Stimulated activated CD8-positive, alpha-beta memory T cell treated with anti-CD3 and anti-CD28 coated beads, Interleukin-4, amount 100 ng/mL, for 4 hours (primary cell): ENCODE data around the gene GJA1.
"Not testable (repeated sequence)": the region's sequence is repeated elsewhere in the genome, so short reads cannot be mapped to it uniquely, and the experiment has no call there.

Experiments used
- DNase-seq, 2 donors: peaks; one replicate each; pipeline ENCODE4 v3.0.0-alpha.2; 2020; ENCODE audit warnings: low read depth in 2 of 2, low spot score in 1 of 2

The GJA1 gene

DNA sequence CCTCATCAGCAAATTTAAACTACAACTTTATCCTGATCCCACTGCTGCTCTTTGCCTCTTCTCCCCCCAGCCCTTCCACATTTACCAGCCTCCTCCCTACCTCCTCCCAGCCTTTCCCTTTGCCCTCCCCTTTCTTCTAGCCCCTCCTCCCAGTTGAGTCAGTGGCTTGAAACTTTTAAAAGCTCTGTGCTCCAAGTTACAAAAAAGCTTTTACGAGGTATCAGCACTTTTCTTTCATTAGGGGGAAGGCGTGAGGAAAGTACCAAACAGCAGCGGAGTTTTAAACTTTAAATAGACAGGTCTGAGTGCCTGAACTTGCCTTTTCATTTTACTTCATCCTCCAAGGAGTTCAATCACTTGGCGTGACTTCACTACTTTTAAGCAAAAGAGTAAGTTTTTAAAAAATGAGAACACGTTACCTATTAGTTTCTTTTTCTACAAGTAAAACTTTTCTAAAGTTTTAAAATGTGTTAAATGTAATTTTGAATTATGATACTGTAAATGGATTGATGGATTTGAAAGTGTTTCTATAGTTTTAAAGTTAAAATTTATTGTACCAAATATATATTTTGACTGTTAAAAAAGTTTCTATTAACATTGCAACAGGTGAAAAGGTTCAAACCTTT, at the start of gene GJA1:
TSS of gene GJA1 (plus strand) at position 203 of the 626 bp plus-strand sequence. CDS start 11,202 bp downstream, outside the sequence.
- no peak for DNase-seq

DNA sequence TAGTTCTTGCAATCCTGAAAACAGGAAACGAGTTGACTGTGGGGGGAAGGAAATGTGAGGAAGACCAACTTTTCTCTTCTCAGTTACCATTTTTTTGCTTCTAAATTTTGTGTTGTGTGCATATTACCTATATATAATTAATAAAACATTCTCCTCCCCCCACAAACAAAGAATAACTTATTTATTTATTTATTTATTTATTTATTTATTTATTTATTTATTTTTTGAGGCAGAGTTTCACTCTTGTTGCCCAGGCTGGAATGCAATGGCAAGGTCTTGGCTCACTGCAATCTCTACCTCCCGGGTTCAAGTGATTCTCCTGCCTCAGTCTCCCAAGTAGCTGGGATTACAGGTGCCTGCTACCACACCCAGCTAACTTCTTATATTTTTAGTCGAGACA, 48.9 kb upstream of the GJA1 start:
- not testable (repeated sequence) for DNase-seq

DNA sequence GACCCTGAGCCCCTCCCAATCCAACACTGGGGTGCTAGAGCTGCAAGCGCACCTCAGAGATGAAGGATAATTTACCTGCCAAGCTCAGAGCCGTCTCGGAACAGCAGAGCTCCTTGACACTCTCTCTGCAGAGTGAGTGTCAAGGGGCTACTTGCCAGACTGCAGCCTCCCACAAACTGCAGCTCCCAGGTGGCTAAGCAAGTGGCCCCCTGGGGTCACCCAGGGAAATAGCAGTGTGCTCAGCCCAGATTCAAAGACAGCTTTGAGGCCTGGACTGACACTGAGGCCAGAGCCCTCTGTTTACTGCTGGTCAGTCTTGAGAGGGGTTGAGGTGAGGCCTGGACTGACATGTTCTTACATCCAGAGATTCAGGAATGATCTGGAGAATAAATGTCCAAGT, 46.0 kb upstream of the GJA1 start:
- DNase-seq, result no peak

DNA sequence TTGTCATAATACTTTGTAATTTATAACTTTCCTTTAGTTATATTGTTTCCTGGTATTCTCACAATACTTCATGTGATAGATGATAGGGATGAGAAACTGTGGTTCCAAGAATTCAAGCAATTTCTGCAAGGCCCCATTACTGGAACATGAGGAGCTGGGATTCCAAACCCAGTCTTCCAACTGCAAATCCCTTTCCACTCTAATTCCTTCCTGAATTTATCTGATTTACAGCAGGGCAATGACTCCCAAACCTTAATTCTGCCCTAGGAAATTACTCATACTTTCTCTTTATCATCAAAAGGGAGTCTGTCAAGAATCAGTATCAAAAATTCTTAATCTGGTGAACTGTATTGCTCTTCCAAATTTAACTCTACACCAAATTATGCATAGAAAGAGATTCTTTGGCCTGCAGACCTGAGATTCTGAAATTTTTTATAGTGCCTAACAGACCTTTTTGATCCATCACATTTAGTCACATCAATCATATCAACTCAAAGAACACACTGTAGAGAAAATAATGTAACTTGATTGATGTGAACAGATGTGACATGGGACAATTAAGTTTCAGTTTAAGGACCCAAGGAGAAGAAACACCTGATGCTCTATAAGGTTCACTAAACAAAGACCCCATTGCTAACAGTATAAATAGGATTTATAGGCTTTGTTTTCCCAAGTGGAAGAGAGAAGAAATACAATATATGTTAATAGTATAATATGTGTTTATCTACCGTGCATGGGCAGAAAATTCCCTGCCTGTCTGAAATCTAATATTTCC, 41.5 kb upstream of the GJA1 start:
- no peak for DNase-seq

DNA sequence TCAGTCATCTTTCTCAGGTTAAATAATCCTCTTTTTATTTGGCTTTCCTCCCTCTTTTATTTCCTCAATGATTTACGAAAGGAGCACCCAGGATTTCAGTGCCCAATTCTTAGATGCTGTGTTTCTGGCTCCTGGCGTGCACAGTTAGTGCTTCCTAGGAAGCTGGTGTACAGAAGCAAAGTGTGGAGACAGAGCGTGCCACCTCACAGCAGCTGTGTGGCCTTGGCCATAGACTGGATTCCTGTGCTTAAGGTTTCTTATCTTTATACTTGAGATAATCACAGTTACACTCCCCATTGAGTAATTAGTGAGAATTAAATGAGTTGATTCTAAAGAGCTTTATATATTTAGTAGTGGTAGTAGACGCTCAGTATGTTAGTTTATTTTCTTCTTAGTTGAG, 39.7 kb upstream of the GJA1 start:
- DNase-seq, result no peak

DNA sequence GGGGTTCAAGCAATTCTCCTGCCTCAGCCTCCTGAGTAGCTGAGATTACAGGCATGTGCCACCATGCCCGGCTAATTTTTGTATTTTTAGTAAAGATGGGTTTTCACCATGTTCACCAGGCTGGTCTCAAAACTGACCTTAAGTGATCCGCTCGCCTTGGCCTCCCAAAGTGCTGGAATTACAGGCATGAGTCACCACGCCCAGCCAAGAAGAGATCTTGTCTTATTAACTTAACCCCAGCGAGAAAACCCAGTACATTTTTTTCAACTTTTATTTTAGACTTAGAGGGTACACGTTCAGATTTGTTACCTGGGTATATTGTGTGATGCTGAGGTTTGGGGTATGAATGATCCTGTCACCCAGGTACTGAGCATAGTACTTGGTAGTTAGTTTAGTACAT, 38.3 kb upstream of the GJA1 start:
- not testable (repeated sequence) for DNase-seq

DNA sequence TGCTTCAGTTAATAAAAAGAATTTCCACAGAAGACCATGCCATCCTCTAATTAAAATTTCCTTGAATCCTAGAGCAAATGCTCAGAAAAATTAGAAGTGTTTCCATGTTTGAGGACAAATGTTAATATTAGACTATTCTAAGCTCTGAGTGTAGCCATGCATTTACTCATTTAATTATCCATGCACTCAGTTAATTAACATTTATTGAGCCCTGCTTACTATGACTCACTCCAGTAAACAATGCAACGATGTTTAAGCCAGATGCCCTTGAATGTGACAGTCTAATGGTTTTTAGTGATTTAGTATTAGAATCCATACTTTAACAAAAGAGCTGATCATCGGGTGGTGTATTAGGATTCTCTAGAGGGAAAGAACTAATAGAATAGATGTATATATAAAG, 37.3 kb upstream of the GJA1 start:
- DNase-seq, result no peak

DNA sequence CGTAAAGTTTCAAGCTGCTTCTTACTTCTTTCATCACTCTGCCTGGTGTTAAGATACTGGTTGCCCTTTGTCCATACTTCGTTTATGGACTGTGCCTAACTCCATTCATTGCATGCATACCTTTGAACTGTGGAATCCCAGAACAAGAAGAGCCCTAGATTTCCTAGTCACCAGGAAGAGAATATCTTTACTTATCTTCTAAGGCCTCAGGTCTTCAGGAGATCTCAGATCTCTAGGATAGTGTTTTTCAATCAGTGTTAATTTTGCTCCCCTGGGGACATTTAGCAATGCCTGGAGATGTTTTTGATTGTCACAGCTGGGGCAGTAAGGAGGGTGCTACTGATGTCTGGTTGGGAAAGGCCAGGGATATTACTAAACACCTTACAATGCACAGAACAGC, 35.5 kb upstream of the GJA1 start:
- no peak for DNase-seq

DNA sequence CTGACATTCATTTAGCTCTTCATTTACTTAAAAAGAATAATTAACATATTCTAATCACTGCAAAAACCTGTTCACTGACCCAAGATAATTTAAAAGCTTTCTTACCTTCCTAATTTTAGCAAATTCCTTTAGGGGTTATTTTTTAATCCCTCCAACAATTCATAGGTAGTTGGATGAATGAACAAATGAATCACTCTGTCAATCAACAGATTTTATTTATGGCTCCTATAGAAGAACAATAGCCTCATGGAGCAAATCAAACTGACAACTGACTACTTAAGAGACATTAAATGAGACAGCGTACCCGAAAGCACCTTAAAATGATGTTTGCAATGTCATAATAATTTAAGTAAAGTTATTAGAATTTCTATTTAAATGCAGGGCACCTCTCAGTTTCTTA, 31.5 kb upstream of the GJA1 start:
- no peak for DNase-seq

DNA sequence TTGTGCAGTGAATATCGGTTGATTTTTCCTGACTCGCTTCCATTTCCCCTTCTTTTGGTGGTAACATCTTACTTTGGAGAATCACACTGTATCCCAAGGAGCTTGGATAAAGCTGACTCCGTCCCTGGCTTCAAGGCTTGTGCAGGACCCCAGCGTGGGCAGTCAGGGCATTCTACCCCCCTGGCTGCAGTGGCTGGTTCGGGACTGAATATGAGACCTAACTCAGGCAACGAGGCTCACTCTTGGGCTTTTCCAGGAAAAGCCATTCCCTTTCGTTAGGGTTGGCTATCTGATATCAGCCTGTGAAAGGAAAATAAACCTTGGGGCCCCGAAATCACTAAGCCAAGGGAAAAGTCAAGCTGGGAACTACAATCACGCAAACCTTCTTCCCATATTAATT, 30.1 kb upstream of the GJA1 start:
- no peak for DNase-seq

DNA sequence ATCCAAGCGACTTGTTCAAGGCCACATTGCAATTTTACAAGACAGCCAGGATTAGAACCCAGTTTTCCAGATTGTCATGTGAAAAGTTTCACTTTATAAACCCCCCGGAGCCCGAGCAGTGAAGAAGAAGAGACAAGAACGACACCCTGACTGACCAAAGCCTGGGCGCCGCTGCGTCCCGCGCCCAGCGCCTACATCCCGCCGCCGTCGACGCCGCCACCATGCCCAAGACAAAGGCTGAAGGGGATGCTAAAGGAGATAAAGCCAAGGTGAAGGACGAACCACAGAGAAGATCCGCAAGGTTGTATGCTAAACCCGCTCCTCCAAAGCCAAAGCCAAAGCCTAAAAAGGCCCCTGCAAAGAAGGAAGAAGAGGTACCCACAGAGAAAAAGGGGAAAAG, 27.1 kb upstream of the GJA1 start:
- no peak for DNase-seq

DNA sequence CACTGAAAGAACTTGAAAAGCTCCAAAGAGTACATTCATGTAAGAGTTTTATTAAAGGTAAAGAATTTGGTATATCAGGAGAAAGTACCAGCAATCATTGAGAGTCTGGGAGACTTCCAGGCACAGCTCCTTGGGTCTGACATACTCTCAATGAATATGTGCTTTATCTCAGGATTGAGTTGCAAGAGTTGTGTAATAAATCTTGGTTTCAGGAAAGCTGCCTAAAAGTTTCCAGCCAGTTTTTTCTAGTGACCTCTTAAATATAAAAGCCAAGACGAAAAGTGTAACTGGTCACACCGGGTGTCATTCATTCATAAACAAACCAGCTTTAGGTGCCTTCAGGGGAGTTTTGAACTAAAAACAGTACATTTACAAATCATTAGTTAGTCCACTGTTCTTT, 21.6 kb upstream of the GJA1 start:
- DNase-seq, result no peak

DNA sequence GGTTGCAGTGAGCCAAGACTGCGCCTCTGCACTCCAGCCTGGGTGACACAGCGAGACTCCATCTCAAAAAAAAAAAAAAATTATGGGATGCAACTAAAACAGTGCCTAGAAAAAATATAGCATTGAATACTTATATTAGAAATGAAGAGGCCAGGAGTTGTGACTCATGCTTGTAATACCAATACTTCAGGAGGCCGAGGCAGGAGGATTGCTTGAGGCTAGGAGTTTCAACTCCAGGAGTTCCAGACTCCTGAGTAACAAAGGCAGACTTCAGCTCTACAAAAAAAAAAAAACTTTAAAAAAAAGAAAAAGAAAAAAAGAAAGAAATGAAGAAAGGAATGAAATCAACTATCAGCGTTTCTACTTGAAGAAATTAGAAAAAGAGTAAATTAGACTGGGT, 17.1 kb upstream of the GJA1 start:
- no peak for DNase-seq

DNA sequence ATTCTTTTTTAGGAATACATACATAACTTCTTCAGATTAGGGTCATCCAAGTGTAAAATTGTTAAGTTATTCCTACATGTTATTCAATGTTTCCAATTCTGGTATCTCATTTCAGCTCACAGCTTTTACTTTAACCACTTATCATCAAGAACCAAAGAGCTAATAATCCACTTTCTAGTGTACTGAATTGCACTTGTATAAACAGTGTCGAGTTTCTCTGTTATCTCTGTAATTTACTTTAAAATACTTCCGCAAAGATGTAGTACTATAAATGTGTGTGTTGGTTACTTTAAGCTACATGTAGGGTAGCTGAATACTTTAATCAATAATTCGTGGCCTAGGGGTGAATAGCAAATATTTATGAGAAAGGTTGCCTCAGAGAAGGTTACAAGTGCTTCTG, 8.8 kb upstream of the GJA1 start:
- DNase-seq, result no peak

DNA sequence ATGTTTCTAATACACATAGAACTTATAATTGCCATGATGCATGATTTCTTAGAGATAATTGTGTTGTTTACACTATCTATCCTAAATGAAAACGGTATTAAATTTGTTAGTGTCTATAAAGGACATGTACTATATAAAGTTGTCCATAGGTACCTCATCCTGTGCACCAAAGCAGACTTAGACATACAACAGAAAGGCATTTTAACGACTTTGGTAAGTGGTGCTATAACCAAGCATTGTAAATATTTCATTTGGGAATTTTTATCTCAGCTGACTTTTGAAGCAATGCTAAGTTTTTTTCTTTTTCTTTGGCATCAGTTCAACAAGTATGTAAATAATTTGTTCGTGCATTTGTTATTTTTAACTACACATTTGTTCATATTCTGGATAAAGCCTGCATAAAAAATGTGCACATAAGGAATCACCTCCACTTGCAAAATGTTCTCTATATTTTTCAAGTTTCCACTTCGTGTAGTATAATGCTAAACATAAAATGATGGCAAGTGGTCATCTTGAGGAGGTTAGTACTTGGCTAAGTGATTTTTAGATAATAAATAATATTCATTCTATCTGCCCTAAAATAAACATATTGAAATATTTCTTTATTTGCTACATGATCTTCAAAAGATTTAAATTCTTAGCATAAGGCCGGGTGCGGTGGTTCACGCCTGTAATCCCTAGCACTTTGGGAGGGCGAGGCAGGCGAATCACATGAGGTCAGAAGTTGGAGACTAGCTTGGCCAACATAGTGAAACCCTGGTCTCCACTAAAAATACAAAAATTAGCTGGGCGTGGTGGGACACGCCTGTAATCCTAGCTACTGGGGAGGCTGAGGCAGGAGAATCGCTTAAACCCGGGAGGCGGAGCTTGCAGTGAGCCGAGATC, 6.3 kb upstream of the GJA1 start:
- DNase-seq, result no peak

DNA sequence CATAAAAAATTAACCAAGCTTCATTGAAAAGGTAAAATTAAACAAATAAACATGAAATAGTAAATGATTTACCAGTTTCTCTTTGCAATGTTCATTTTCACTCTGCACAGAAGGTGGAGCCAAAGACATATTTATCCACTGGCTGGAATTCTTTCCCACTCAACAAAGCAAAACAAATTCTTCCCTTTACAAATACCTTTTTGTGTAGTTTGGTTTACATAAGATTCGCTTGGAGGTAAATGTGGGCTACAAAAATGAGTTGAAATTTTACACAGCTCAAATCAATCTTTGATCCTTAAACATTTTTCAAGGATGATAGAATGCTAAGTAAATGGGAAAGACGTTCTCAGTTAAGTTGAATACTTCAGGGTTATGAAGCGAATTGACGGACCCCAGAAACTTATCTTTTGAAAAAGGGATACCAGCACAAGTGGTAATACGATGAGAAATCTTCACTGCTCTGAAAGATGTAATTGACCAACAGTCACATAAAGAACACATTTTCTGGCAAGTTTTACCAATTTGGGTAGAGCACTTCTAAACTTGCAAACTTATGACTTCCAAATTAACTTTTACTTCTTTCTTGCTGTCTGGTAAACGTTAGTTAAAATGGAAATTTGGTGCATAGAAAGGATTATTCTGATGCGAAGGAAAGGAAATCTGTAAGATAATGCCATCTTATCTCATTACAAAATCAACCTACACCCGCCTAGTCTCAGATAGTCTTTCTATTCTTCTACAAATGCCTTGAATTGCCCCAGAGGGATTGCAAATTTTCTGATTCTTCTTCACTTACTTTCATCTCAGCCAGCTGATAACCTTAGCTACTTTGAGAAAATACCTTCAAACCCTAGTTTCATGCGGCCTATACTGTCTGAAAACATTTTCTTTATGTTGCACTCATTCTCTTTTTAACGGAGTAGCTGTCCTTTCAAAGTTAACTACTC, 4.7 kb upstream of the GJA1 start:
- no peak for DNase-seq

DNA sequence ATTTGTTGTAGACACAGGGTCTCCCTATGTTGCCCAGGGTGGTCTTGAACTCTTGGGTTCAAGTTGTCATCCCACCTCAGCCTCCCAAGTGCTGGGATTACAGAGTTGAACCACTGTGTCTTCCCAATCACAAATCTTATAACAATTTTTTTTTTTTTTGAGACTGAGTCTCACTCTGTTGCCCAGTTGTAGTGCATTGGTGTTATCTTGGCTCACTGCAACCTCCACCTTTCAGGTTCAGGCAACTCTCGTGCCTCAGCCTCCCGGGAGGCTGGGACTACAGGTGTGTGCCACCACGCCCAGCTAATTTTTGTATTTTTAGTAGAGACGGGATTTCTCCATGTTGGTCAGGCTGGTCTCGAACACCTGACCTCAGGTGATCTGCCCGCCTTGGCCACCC, 3.7 kb upstream of the GJA1 start:
- not testable (repeated sequence) for DNase-seq

DNA sequence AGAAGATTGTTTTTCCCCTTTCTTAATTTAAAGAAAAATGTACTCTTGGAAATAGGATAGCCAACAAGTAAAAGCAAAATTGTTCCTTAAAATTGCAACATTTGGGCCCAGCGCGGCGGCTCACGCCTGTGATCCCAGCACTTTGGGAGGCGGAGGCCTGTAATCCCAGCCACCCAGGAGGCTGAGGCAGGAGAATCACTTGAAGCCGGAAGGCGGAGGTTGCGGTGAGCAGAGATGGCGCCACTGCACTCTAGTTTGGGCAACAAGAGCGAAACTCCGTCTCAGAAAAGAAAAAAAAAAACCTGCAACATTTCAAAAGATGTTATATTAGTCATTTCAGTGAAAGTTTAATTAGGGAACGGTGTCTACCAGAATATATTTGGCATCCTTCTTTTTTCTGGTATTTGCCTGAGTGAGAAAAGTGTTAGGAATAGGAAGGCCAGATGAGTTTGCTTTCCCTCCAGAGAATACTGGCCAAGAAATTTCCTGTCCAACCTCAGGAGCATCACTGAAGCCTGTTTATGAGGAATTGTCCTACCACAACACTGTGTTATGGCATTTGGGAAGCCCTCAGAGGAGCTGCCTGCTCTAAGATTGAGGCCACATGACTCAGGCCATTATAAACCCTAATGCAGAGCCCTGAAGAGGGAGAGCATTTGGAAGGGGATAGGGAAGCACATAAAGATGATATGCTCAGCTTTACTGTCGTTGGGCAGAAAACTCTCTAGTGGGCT, 1.2 kb upstream of the GJA1 start:
- DNase-seq, result no peak

DNA sequence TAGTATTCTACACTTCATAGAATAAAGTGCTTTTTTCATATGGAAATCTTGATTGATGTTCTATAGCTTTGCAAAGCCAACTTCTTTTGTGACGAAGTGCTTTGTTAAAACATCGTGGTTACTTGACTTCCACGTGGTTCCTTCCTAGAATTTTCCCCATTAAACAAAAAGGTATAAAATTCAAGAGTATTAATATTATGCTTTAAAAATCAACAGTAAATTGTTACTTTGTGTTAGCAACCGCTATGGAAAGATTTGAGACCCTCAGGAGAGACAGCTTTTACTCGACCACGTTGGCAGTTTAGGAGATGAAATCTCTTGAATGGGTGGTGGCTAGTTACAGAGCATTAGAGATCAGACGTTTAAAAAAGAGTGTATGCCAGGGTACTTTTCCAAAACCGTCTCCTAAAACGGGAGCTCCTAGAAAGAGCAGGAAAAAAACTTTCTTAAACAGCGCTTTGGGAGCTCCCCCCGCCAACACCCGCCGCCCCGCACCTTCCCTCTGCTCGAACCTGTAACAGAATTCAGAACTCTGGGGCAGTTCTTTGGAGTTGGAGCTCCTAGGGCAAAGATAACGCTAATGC, 920 bp downstream of the GJA1 start:
- no peak for DNase-seq
